GM12892 (cell line): ENCODE results near the gene KIAA1958.

Source experiments
- POLR2A ChIP-seq: IDR thresholded peaks from 2 replicates; pipeline ENCODE4 v1.6.1; 2011; ENCODE audit warnings: low read depth, low read length, control low read depth
- POLR2AphosphoS5 ChIP-seq: IDR thresholded peaks from 2 replicates; pipeline ENCODE4 v1.6.1; 2011; ENCODE audit warnings: low read depth, low read length, control low read depth

DNA sequence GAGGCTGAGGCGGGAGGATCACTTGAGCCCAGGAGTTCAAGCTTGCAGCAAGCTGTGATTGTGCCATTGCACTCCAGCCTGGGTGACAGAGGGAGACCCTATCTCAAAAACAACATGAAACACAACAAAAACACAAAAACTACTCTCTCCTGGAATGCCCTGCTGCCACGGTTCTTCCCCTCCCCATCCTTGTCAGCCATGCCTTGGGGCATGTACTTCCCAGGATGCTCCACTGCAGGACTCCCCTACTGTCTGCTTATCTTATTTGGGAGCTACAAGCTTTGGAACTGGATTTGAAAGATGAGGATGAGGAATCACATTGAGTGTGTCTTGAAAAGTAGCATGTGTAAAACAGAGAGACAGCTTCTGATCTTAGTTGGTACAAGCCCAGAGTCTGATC is 40.1 kb upstream of the KIAA1958 start:
- TF ChIP-seq POLR2AphosphoS5 (no peak), POLR2A (no peak)
